T-cell (primary cell): ENCODE data around the gene TPD52L1. TPM values are rescaled to one million over a fixed set of nuclear protein-coding genes. Genes with fewer than 3 reads are reported as not detected.
"Not testable (repeated sequence)": the region's sequence is repeated elsewhere in the genome, so short reads cannot be mapped to it uniquely, and the experiment has no call there.

Source experiments
- ATAC-seq, 4 experiments: fragments of 200-7000 bp in 3 of 4; fragments of 150-1000 bp in 1 of 4; cut with Tn5 transposase; replicated peaks in 1 of 4; 1 replicate in 3 of 4; 2 replicates in 1 of 4; pipeline ENCODE4 v1.10.0; 2021; ENCODE audit warnings: moderate library complexity in 3 of 4, mild to moderate bottlenecking in 2 of 4, moderate number of reproducible peaks in 1 of 4
- CTCF ChIA-PET, 2 donors: fragments of 300-600 bp; sonication (Branson Sonifier 250); formaldehyde crosslinking; loops; one replicate each; lab custom pipeline; 2022; ENCODE audit warnings: antibody characterized with exemption in 2 of 2; lab: Charles Lee
- POLR2A ChIA-PET, 2 donors: fragments of 300-600 bp; sonication (Branson Sonifier 250); formaldehyde crosslinking; loops; one replicate each; lab custom pipeline; 2022; ENCODE audit warnings: antibody characterized with exemption in 2 of 2; lab: Charles Lee
- DNase-seq, 35 experiments: peaks; one replicate each; pipeline versions ENCODE4 v3.0.0 to v3.0.0-alpha.2; 2013 to 2023
- H3K27ac ChIP-seq: one replicate; pipeline ENCODE4 v1.5.1; 2013; ENCODE audit warnings: low read length
- H3K27me3 ChIP-seq, 2 experiments: replicated peaks in 1 of 2; 1 replicate in 1 of 2; 2 replicates in 1 of 2; pipeline versions ENCODE4 v1.6.1 to v1.7.0; 2013; ENCODE audit warnings: low read length in 1 of 2, mixed read lengths in 1 of 2; ENCODE audit not compliant: control insufficient read depth in 2 of 2, insufficient read depth in 2 of 2; ENCODE audit errors: extremely low read depth in 1 of 2
- H3K36me3 ChIP-seq, 2 donors: 1 replicate in 1 of 2; 2 replicates in 1 of 2; pipeline versions ENCODE4 v1.6.1 to v1.7.0; 2013; ENCODE audit warnings: low read length in 1 of 2; ENCODE audit not compliant: control insufficient read depth in 2 of 2, insufficient read depth in 1 of 2; ENCODE audit errors: extremely low read depth in 1 of 2
- H3K4me1 ChIP-seq, 2 experiments: 1 replicate in 1 of 2; 2 replicates in 1 of 2; pipeline versions ENCODE4 v1.6.1 to v1.7.0; 2013; ENCODE audit warnings: low read length in 2 of 2, mixed read lengths in 1 of 2; ENCODE audit not compliant: insufficient read depth in 2 of 2, control insufficient read depth in 1 of 2; ENCODE audit errors: extremely low read depth in 1 of 2
- H3K4me3 ChIP-seq, 2 donors: 1 replicate in 1 of 2; 2 replicates in 1 of 2; pipeline versions ENCODE4 v1.5.1 to v1.7.0; 2013; ENCODE audit warnings: mild to moderate bottlenecking in 2 of 2, low read length in 1 of 2, moderate library complexity in 1 of 2; ENCODE audit not compliant: control insufficient read depth in 1 of 2; ENCODE audit errors: extremely low read depth in 1 of 2
- H3K9me3 ChIP-seq: 2 replicates; pipeline ENCODE4 v1.7.0; 2013
- H3K27ac Mint-ChIP-seq, 2 donors: one replicate each; pipeline ENCODE4 v1.8.0; 2020 to 2021; ENCODE audit warnings: mild to moderate bottlenecking in 2 of 2, mixed read lengths in 2 of 2
- H3K27me3 Mint-ChIP-seq, 2 donors: one replicate each; pipeline ENCODE4 v1.8.0; 2021 to 2022; ENCODE audit warnings: mixed read lengths in 2 of 2
- H3K36me3 Mint-ChIP-seq: one replicate; pipeline ENCODE4 v1.8.0; 2021; ENCODE audit warnings: mixed read lengths
- H3K4me1 Mint-ChIP-seq, 3 donors: one replicate each; pipeline ENCODE4 v1.8.0; 2020 to 2022; ENCODE audit warnings: mixed read lengths in 3 of 3, mild to moderate bottlenecking in 1 of 3
- H3K4me3 Mint-ChIP-seq, 3 donors: one replicate each; pipeline ENCODE4 v1.8.0; 2020 to 2022; ENCODE audit warnings: mild to moderate bottlenecking in 3 of 3, mixed read lengths in 3 of 3, moderate library complexity in 3 of 3
- H3K9me3 Mint-ChIP-seq, 3 donors: one replicate each; pipeline ENCODE4 v1.8.0; 2020 to 2022; ENCODE audit warnings: mixed read lengths in 3 of 3
- WGBS: methylation state at CpG from one replicate; pipeline ENCODE4 v1.1.5; 2013; ENCODE audit warnings: missing lambda C conversion rate; ENCODE audit not compliant: insufficient coverage; 5-methylcytosine and 5-hydroxymethylcytosine counted together
- total RNA-seq, 35 experiments: library from RNA in 6 of 35; stranded (reverse) in 6 of 35; fragments of 120-200 nt in 1 of 35; gene quantifications; one replicate each; pipeline versions ENCODE4 v1.2.1 to v1.2.4 and lab custom pipeline; 2013 to 2026

TPD52L1 gene
- total RNA-seq, 5 donors from 2014 or later (not counting 1 experiment from before 2014, with no cell fraction given): 0.20 to 0.89 (median 0.47) TPM; not detected in 1

DNA sequence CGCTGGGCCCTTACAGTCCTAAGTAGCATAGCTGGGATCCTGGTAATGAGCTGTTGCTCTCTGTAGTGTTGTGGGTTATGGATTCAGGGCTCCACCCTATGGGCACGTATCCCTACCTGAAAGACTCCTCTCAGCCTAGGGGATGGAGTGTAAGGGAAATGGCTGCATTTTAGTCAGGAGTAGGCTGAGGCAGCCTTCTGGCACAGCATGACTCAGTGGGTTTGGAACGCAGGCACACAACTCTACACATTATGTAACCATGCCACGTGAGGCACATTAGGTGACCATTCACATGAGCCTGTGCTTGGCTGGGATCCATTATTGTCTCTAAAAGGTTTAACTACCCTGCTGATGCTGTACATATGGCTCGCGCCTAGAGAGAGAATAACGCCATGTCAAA is 120.4 kb downstream of the TPD52L1 start:
- Histone ChIP-seq H3K36me3 (peaks cover 15 to 55% of the 10 kb centered on the region in 2 donors), H3K27ac (no peak overlapping the region), H3K4me1 (peaks cover 0 to 9% of the 10 kb centered on the region in 2 experiments), H3K9me3 (no peaks in the 10 kb centered on the region), H3K4me3 (no peak overlapping the region), H3K27me3 (no peaks in the 10 kb centered on the region)
- H3K4me1 Mint-ChIP-seq: peaks cover 14 to 28% (median 16%) of the 10 kb centered on the region in 3 donors
- H3K9me3 Mint-ChIP-seq: no peaks in the 10 kb centered on the region
- peaks cover 76% of the 10 kb centered on the region for H3K36me3 Mint-ChIP-seq
- WGBS: 100% methylated on average over 3 of the region's 7 CpGs
- H3K27me3 Mint-ChIP-seq: no peaks in the 10 kb centered on the region
- ATAC-seq (no peak), DNase-seq (no peak)
- CTCF ChIA-PET: no interaction called here
- H3K4me3 Mint-ChIP-seq: no peak overlapping the region
- H3K27ac Mint-ChIP-seq: no peak overlapping the region
- POLR2A ChIA-PET: no interaction called here

DNA sequence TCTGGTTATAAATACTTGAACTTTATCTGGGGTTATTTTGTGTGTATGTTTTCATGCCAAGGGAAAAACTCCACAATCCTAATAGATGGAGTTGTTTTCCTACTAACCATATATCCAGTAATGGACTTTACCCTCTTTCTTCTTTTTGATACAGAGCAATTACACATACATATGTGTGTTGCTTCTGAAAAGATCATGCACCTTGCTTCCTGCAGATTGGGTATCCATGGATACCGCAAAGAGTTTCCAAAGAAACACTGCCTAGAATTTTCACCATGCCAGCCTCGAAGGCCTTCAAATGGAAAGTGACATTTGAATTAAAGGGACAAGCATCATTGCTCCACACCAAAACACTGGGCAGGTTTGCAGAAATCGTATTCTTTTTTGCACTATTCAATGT is 121.4 kb downstream of the TPD52L1 start:
- Mint-ChIP-seq H3K9me3 (no peaks in the 10 kb centered on the region), H3K4me1 (peaks cover 21 to 32% (median 22%) of the 10 kb centered on the region in 3 donors), H3K27me3 (no peaks in the 10 kb centered on the region), H3K36me3 (peaks cover 84% of the 10 kb centered on the region), H3K27ac (no peak overlapping the region), H3K4me3 (no peak overlapping the region)
- no peaks in the 10 kb centered on the region for H3K27me3 ChIP-seq
- ATAC-seq (no peak), DNase-seq (no peak)
- H3K4me1 ChIP-seq: peaks cover 0 to 11% of the 10 kb centered on the region in 2 experiments
- H3K4me3 ChIP-seq: no peak overlapping the region
- POLR2A ChIA-PET: no interaction called here
- WGBS: 100% methylated on average over 1 of the region's 3 CpGs
- H3K27ac ChIP-seq: no peak overlapping the region
- H3K9me3 ChIP-seq: no peaks in the 10 kb centered on the region
- H3K36me3 ChIP-seq: peaks cover 15 to 57% of the 10 kb centered on the region in 2 donors
- CTCF ChIA-PET: no interaction called here

DNA sequence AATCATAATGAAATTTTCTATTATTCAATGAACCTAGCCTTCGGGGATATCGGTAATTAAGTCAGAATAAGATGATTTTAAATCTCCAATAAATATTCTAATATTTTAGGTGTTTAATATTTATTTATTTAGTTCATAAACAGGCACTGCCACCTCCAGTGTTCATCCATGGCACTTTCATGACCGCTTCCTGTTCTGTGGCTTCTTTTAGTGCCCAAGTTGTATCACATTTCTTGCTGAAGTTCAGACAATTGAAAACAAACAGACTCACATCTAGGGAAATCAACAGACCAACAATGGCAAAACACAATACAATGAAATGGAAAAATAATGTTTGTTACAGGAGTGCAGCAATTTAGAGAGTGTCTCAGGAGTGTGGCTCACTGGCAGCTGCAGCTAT is 122.2 kb downstream of the TPD52L1 start:
- no peaks in the 10 kb centered on the region for H3K9me3 ChIP-seq
- Mint-ChIP-seq H3K4me3 (no peak overlapping the region), H3K9me3 (no peaks in the 10 kb centered on the region), H3K27ac (peak overlapping the region in 1 of 2 donors; percentile 36), H3K36me3 (peaks cover 84% of the 10 kb centered on the region), H3K4me1 (peaks cover 23 to 37% (median 26%) of the 10 kb centered on the region in 3 donors), H3K27me3 (no peaks in the 10 kb centered on the region)
- no peak overlapping the region for H3K4me3 ChIP-seq
- peaks cover 18 to 65% of the 10 kb centered on the region in 2 donors for H3K36me3 ChIP-seq
- ATAC-seq: no peak
- POLR2A ChIA-PET: no interaction called here
- H3K27me3 ChIP-seq: no peaks in the 10 kb centered on the region
- CTCF ChIA-PET: no interaction called here
- peaks cover 0 to 20% of the 10 kb centered on the region in 2 experiments for H3K4me1 ChIP-seq
- WGBS: no CpG with 5 or more reads among the region's 3 CpGs
- no peak for DNase-seq
- no peak overlapping the region for H3K27ac ChIP-seq

DNA sequence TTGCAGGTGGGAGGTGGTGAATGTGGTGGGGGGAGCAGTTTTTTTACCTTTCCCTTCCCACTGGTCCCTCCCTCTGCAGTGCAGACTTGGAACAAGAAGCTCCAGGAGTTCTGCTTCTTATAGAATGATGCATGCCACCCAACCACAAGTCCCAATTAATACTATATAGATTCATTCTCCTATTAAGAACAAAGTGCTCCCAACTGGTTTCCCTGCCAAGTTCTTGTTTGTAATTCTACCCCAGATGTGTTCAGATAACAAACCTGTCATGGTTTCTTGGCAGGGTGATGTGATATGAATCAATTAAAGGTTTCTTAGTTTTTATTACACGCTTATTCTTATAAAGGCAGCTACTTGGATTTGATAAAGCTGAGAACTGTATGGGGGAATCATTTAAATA is 124.3 kb downstream of the TPD52L1 start:
- POLR2A ChIA-PET: no interaction called here

DNA sequence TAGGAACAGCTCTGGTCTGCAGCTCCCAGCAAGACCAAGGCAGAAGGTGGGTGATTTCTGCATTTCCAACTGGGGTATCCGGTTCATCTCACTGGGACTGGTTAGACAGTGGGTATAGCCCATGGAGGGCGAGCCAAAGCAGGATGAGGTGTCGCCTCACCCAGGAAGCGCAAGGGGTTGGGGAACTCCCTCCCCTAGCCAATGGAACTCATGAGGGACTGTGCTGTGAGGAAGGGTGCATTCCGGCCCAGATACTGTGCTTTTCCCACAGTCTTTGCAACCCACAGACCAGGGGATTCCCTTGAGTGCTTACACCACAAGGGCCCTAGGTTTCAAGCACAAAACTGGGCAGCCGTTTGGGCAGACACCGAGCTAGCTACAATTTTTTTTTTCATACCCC is 126.4 kb downstream of the TPD52L1 start:
- Mint-ChIP-seq H3K4me1 (peaks cover 54 to 72% (median 60%) of the 10 kb centered on the region in 3 donors), H3K27ac (no peak overlapping the region), H3K36me3 (peaks cover 85% of the 10 kb centered on the region), H3K4me3 (no peak overlapping the region), H3K9me3 (peaks cover 0 to 10% (median 7%) of the 10 kb centered on the region in 3 donors), H3K27me3 (no peaks in the 10 kb centered on the region)
- Histone ChIP-seq H3K27me3 (no peaks in the 10 kb centered on the region), H3K36me3 (peaks cover 3 to 48% of the 10 kb centered on the region in 2 donors), H3K4me1 (peaks cover 0 to 20% of the 10 kb centered on the region in 2 experiments), H3K27ac (no peak overlapping the region), H3K9me3 (no peaks in the 10 kb centered on the region), H3K4me3 (no peak overlapping the region)
- DNase-seq: peak in 1 of 35 experiments; percentile 30
- POLR2A ChIA-PET: no interaction called here
- ATAC-seq: no peak
- CTCF ChIA-PET: interaction anchor here in 1 of 2 donors (0.6 kb wide), 1 partner anchor 28 kb away, joined by 3 read pairs; no protein-coding TSS in a partner anchor
- 74% methylated on average over 2 of the region's 7 CpGs for WGBS

More for the DNA sequence above, 124.3 kb downstream of the TPD52L1 start:
- WGBS: no CpG with 5 or more reads among the region's 1 CpG
- H3K36me3 ChIP-seq: peaks cover 10 to 65% of the 10 kb centered on the region in 2 donors
- CTCF ChIA-PET: no interaction called here
- H3K9me3 ChIP-seq: no peaks in the 10 kb centered on the region
- H3K27ac ChIP-seq: no peak overlapping the region
- H3K27ac Mint-ChIP-seq: peak overlapping the region; percentile 12 to 54
- H3K36me3 Mint-ChIP-seq: peaks cover 82% of the 10 kb centered on the region
- ATAC-seq (no peak), DNase-seq (no peak)
- peaks cover 0 to 10% (median 4%) of the 10 kb centered on the region in 3 donors for H3K9me3 Mint-ChIP-seq
- H3K4me3 Mint-ChIP-seq: no peak overlapping the region
- no peaks in the 10 kb centered on the region for H3K27me3 ChIP-seq
- no peak overlapping the region for H3K4me3 ChIP-seq
- peaks cover 0 to 20% of the 10 kb centered on the region in 2 experiments for H3K4me1 ChIP-seq
- peaks cover 35 to 51% (median 39%) of the 10 kb centered on the region in 3 donors for H3K4me1 Mint-ChIP-seq
- no peaks in the 10 kb centered on the region for H3K27me3 Mint-ChIP-seq

DNA sequence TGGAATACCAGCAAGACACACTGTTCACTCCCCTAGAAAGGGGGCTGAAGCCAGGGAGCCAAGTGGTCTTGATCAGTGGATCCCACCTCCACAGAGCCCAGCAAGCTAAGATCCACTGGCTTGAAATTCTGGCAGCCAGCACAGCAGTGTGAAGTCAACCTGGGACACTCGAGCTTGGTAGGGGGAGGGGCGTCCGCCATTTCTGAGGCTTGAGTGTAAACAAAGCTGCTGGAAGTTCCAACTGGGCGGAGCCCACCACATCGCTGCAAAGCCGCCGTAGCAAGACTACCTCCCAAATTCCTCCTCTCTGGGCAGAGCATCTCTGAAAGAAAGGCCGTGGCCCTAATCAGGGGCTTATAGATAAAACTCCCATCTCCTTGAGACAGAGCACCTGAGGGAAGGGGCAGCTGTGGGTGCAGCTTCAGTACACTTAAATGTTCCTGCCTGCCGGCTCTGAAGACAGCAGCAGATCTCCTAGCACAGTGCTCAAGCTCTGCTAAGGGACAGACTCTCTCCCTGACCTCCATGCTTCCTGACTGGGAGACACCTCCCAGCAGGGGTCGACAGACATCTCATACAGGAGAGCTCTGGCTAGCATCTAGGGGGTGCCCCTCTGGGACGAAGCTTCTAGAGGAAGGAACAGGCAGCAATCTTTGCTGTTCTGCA is 126.9 kb downstream of the TPD52L1 start:
- H3K27ac Mint-ChIP-seq: not testable (repeated sequence)
- peaks cover 3 to 42% of the 10 kb centered on the region in 2 donors for H3K36me3 ChIP-seq

More for the DNA sequence above, 126.9 kb downstream of the TPD52L1 start:
- H3K27me3 Mint-ChIP-seq, POLR2A ChIA-PET, DNase-seq, H3K4me3 ChIP-seq, H3K27ac ChIP-seq, H3K4me3 Mint-ChIP-seq, H3K9me3 ChIP-seq, H3K27me3 ChIP-seq, ATAC-seq: not testable (repeated sequence)
- WGBS: 91% methylated on average over 2 of the region's 11 CpGs
- H3K36me3 Mint-ChIP-seq: peaks cover 85% of the 10 kb centered on the region
- peaks cover 0 to 20% of the 10 kb centered on the region in 2 experiments for H3K4me1 ChIP-seq
- peaks cover 54 to 72% (median 66%) of the 10 kb centered on the region in 3 donors for H3K4me1 Mint-ChIP-seq
- CTCF ChIA-PET: interaction anchor here in 1 of 2 donors (0.6 kb wide), 1 partner anchor 27 kb away, joined by 3 read pairs; no protein-coding TSS in a partner anchor
- H3K9me3 Mint-ChIP-seq: peaks cover 3 to 14% (median 11%) of the 10 kb centered on the region in 3 donors
